ENCODE data around the gene GALNT9.

- no peak for TF ChIP-seq CTCF (IDR thresholded peaks at IDR 0.05)
- no peak for TF ChIP-seq EZH2phosphoT487 (IDR thresholded peaks at IDR 0.05)
Observed at GRCh38 chr12:132322206-132323132, 6.9 kb downstream of the GALNT9 start.
